ENCODE data around the gene SPOCK1.

DNA sequence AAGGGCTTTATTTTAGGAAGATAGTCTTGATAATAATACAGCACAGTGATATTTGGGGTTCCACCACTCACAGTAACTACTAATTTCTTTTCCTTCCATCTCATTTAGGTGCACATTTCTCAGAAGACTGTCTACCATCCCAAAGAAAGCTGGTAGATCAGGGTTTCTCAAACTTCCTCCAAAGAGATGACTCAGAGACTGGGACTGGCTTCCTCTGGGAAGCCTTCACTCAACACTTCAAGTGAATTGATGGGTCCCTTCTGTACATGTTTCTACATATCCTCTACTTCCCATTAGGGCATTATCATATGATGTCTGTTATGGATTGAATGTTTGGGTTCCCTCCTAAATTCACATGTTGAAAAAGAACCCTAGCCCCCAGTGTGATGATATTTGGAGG is 138.5 kb downstream of the SPOCK1 start:
- TF ChIP-seq, protein P1, sequence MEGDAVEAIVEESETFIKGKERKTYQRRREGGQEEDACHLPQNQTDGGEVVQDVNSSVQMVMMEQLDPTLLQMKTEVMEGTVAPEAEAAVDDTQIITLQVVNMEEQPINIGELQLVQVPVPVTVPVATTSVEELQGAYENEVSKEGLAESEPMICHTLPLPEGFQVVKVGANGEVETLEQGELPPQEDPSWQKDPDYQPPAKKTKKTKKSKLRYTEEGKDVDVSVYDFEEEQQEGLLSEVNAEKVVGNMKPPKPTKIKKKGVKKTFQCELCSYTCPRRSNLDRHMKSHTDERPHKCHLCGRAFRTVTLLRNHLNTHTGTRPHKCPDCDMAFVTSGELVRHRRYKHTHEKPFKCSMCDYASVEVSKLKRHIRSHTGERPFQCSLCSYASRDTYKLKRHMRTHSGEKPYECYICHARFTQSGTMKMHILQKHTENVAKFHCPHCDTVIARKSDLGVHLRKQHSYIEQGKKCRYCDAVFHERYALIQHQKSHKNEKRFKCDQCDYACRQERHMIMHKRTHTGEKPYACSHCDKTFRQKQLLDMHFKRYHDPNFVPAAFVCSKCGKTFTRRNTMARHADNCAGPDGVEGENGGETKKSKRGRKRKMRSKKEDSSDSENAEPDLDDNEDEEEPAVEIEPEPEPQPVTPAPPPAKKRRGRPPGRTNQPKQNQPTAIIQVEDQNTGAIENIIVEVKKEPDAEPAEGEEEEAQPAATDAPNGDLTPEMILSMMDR (IDR thresholded peaks at IDR 0.05), result no peak
- TF ChIP-seq EP300 (IDR thresholded peaks at IDR 0.05; ENCODE audit: low read depth) (no peak), POLR2AphosphoS5 (IDR thresholded peaks at IDR 0.05) (no peak), POLR2A (IDR thresholded peaks at IDR 0.05) (no peak)

Data from transverse colon (tissue), 4 donors.